Heart left ventricle (tissue), 16 donors: ENCODE results near the gene ATP9A. TPM values are rescaled to one million over a fixed set of nuclear protein-coding genes. Genes with fewer than 3 reads are reported as not detected.

Experiments used
- ATAC-seq, 4 donors: fragments of 200-7000 bp; cut with Tn5 transposase; one replicate each; pipeline ENCODE4 v1.9.1; 2020 to 2022; ENCODE audit warnings: moderate library complexity in 4 of 4, mild to moderate bottlenecking in 3 of 4, moderate number of reproducible peaks in 1 of 4
- DNase-seq, 5 donors: peaks; one replicate each; pipeline ENCODE4 v3.0.0-alpha.2; 2020
- H3K27ac ChIP-seq, 12 donors: fragments of 200-600 bp; sonication (generic) in 4 of 12; one replicate each; pipeline versions ENCODE4 v1.5.0 to v1.8.0; 2016 to 2022; ENCODE audit warnings: mild to moderate bottlenecking in 2 of 12
- H3K27me3 ChIP-seq, 9 donors: fragments of 200-600 bp; sonication (generic) in 2 of 9; one replicate each; pipeline versions ENCODE4 v1.5.1 to v1.8.0; 2016 to 2022; ENCODE audit warnings: mild to moderate bottlenecking in 3 of 9
- H3K36me3 ChIP-seq, 9 donors: fragments of 200-600 bp; sonication (generic) in 2 of 9; one replicate each; pipeline versions ENCODE4 v1.5.0 to v1.8.0; 2018 to 2022; ENCODE audit warnings: mild to moderate bottlenecking in 2 of 9
- H3K4me1 ChIP-seq, 12 donors: fragments of 200-600 bp; sonication (generic) in 4 of 12; one replicate each; pipeline versions ENCODE4 v1.5.0 to v1.8.0; 2016 to 2022; ENCODE audit warnings: mild to moderate bottlenecking in 3 of 12
- H3K4me3 ChIP-seq, 12 donors: fragments of 200-600 bp; sonication (generic) in 4 of 12; one replicate each; pipeline versions ENCODE4 v1.5.0 to v1.8.0; 2017 to 2022; ENCODE audit warnings: mild to moderate bottlenecking in 9 of 12, moderate library complexity in 4 of 12
- H3K9me3 ChIP-seq, 12 donors: fragments of 200-600 bp; sonication (generic) in 4 of 12; one replicate each; pipeline versions ENCODE4 v1.5.0 to v1.8.0; 2016 to 2022; ENCODE audit warnings: mild to moderate bottlenecking in 1 of 12
- POLR2A ChIP-seq, 2 donors: fragments of 450-650 bp; IDR thresholded peaks; one replicate each; pipeline ENCODE4 v1.6.1; 2017; ENCODE audit warnings: antibody characterized with exemption in 2 of 2, mild to moderate bottlenecking in 2 of 2, moderate library complexity in 2 of 2
- WGBS, 4 donors: extraction: QIAGEN DNeasy Blood & Tissue Kit in 2 of 4; methylation state at CpG; one replicate each; pipeline versions ENCODE4 v1.1.5 to v1.1.7; 2013 to 2018; 5-methylcytosine and 5-hydroxymethylcytosine counted together
- intact Hi-C, 10 donors: fragments of 100-400 bp; cut with DNase I; formaldehyde crosslinking; loops; one replicate each; pipeline versions ENCODE4 v1.11.1 to v1.14.2; 2022
- polyA plus RNA-seq, 2 donors: library from polyadenylated mRNA; stranded (reverse); fragments of 200-250 nt; gene quantifications; one replicate each; pipeline ENCODE4 v1.2.3, GENCODE V29; 2013
- total RNA-seq, 9 donors: library from RNA; depleted of rRNA in 2 of 9; stranded (reverse); fragments of >200 nt in 2 of 9; fragmentation: NEBNext Ultra II Directional in 3 of 9; extraction: Animal tissue kit (Norgen Biotek cat#: 25700) in 3 of 9; gene quantifications; one replicate each; pipeline versions ENCODE4 v1.1.0 to v1.2.4, GENCODE V29; 2016 to 2023
- TF ChIP-seq, protein P1 (sequence below), 12 donors: fragments of 200-600 bp; sonication (generic) in 4 of 12; IDR thresholded peaks; one replicate each; pipeline versions ENCODE4 v1.5.0 to v1.8.0; 2018 to 2022; ENCODE audit warnings: antibody characterized with exemption in 12 of 12, mild to moderate bottlenecking in 5 of 12
- donor health status: ischemic (EF 13 %, LVEDD 7.1; RV severe dilation, severe dysfunction).
- donor health status: healthy with polysubstance abuse.
- donor health status: DM: no; HTN: yes; CAD: no.
- donor health status: DM: no; HTN: no; CAD: no.
- donor health status: ischemic (EF 25% LVEDD 6.9; RV normal size, moderate dysfunction).
- donor health status: ischemic (EF 25% LVEDD 5.7; RV mildly dilated, moderate dysfunction).
- donor health status: healthy.
- donor health status: DM: yes; HTN: yes; CAD: no.
- donor health status: ischemic (EF 35%, LVEDD 5.7; RV mildly dilated, moderate dysfunction).
- donor health status: nonischemic (EF 11% LVEDD 7.7; RV severe dilation, severe dysfunction).
- donor health status: DM: yes; HTN: yes; CAD: no.
- donor health status: PGD.
- donor health status: ischemic (EF 29% LVEDD 5.4; RV normal size, mild dysfunction).
- donor health status: nonischemic (EF 23%, LVEDD 6.1; RV moderate dilation, normal function).

The ATP9A gene
- total and polyA plus RNA-seq, 11 donors: 4.4 to 36.4 (median 27.6) TPM

DNA sequence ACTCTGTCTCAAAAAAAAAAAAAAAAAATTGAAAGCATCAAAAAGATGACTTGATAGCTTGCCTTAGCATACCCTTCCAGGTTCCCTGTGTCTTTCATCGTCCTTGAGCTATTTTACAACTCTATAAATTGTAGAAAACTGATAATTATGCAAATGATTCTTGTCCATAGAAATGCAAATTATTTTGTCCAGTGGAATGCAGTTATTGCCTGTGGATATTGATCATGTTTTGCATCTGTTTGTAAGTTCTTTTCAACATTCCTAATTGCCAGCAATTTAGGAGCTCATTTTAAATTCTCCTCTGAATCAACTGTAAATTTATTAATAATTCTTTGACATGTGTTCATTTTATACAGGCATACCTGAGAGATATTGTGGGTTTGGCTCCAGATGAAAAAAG is 7.1 kb upstream of the ATP9A start:
- H3K4me3 ChIP-seq: no peak overlapping the region
- intact Hi-C loops: loop anchor here in 1 of 10 donors (10.0 kb wide), 1 partner anchor 50 kb away; no protein-coding TSS in a partner anchor
- no peak for TF ChIP-seq POLR2A (IDR thresholded peaks at IDR 0.05)
- TF ChIP-seq, protein P1, sequence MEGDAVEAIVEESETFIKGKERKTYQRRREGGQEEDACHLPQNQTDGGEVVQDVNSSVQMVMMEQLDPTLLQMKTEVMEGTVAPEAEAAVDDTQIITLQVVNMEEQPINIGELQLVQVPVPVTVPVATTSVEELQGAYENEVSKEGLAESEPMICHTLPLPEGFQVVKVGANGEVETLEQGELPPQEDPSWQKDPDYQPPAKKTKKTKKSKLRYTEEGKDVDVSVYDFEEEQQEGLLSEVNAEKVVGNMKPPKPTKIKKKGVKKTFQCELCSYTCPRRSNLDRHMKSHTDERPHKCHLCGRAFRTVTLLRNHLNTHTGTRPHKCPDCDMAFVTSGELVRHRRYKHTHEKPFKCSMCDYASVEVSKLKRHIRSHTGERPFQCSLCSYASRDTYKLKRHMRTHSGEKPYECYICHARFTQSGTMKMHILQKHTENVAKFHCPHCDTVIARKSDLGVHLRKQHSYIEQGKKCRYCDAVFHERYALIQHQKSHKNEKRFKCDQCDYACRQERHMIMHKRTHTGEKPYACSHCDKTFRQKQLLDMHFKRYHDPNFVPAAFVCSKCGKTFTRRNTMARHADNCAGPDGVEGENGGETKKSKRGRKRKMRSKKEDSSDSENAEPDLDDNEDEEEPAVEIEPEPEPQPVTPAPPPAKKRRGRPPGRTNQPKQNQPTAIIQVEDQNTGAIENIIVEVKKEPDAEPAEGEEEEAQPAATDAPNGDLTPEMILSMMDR (IDR thresholded peaks at IDR 0.05): no peak

DNA sequence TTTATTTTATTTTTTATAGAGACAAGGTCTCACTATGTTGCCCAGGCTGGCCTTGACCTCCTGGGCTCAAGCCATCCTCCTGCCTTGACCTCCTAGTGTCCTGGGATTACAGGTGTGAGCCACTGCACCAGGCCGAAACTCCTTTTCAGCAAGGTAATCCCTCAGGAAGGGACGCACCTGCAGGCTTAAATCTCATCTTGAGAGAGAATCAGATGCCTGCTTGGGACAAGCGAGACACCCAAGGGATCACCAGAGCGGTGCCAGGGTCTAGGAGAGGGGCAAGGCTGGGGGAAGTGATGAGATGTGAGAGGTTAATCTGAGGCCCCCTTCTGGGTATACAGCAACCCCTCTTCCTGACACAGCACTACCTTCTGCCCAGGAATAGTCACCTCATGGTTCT is 4.0 kb upstream of the ATP9A start:
- H3K9me3 ChIP-seq: no peaks in the 10 kb centered on the region
- H3K27ac ChIP-seq: no peak overlapping the region
- ATAC-seq (no peak), DNase-seq (no peak)
- no peaks in the 10 kb centered on the region for H3K36me3 ChIP-seq
- intact Hi-C loops: loop anchor here in 1 of 10 donors (10.0 kb wide), 1 partner anchor 47 kb away; no protein-coding TSS in a partner anchor
- TF ChIP-seq, protein P1 (IDR thresholded peaks at IDR 0.05): no peak
- TF ChIP-seq POLR2A (IDR thresholded peaks at IDR 0.05): no peak
- WGBS, 4 donors: 88 to 99% (median 97%) methylated on average over 4 of the region's 4 CpGs
- peaks cover 0 to 15% (median 0%) of the 10 kb centered on the region in 9 donors for H3K27me3 ChIP-seq
- H3K4me1 ChIP-seq: peaks cover 0 to 9% (median 0%) of the 10 kb centered on the region in 12 donors
- H3K4me3 ChIP-seq: no peak overlapping the region

More for the DNA sequence above, 7.1 kb upstream of the ATP9A start:
- Histone ChIP-seq H3K4me1 (no peaks in the 10 kb centered on the region), H3K27me3 (no peaks in the 10 kb centered on the region), H3K9me3 (peaks cover 0 to 16% (median 3%) of the 10 kb centered on the region in 12 donors), H3K36me3 (no peaks in the 10 kb centered on the region), H3K27ac (no peak overlapping the region)
- ATAC-seq (no peak), DNase-seq (no peak)
- 82 to 94% (median 86%) methylated on average over 1 of the region's 1 CpG for WGBS, 4 donors

DNA sequence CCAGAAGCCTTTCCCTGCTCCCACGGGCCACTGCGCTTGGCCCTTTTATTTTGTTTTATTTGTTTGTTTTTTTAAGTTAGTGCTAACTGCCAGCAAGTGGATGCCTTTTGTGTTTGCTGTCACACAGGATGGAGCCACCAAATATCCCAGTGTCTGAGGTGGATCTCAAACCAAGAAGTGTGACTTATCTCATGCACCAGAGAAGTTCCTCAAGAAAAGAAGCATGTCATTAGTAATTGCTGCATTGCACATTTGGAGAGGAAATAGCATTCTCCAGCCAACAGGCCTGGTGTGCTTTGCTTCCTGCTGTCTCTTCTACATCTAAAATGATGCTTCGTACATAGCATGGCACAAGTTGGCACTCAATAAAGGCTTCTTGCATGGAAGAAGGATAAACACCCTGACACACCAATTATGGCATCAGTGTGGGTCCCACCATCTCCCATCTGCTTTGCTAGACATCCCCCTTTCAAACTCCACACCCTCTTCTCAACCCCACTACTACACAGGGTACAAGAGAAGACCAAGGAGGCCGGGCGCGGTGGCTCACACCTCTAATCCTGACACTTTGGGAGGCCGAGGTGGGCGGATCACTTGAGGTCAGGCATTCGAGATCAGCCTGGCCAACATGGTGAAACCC is 1.9 kb upstream of the ATP9A start:
- intact Hi-C loops: loop anchor here in 2 of 10 donors (10.0 kb wide), 2 partner anchors 45 to 135 kb away; no protein-coding TSS in a partner anchor
- TF ChIP-seq, protein P1 (IDR thresholded peaks at IDR 0.05): no peak
- TF ChIP-seq POLR2A (IDR thresholded peaks at IDR 0.05): no peak
- Histone ChIP-seq H3K27ac (no peak overlapping the region), H3K4me3 (no peak overlapping the region), H3K4me1 (peaks cover 0 to 17% (median 0%) of the 10 kb centered on the region in 12 donors), H3K27me3 (peaks cover 0 to 19% (median 0%) of the 10 kb centered on the region in 9 donors), H3K9me3 (no peaks in the 10 kb centered on the region), H3K36me3 (no peaks in the 10 kb centered on the region)
- ATAC-seq (no peak), DNase-seq (no peak)
- 89 to 92% (median 91%) methylated on average over 9 of the region's 9 CpGs for whole genome bisulfite sequencing, 4 donors

DNA sequence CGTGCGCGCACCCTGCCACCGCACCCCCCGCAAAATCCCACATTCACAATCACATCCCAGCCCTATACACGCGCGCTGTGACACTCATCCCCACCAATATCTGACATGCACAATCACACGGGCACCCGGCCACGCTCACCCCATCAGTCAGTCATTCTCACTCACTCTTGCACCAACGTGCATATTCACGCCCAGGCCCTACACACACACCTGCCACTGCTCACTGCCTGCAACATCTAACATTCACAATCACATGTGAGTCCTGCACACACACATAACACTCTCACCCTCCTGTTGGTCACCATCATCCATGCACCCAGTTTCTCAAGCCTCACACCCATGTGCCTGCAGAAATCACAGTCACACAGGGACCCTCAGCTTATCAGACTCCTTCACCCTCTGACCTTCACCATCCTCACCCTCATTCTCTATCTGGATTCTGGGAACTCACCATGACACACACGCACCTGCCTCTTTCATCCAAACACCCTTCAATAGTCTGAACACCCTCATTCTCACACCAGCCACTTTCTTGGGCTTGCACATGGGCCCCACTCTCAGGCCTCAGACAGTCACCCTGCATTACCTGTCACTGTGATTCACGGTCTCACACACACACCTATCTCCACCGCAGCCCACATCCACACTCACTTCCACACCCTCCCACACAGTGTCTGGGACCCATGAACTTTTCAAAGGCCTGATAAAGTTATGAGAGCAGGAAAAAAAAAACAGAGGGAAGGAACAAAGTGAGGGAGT is 748 bp upstream of the ATP9A start:
- intact Hi-C loops: loop anchor here in 1 of 10 donors (10.0 kb wide), 1 partner anchor 134 kb away; no protein-coding TSS in a partner anchor

More for the DNA sequence above, 748 bp upstream of the ATP9A start:
- no peaks in the 10 kb centered on the region for H3K9me3 ChIP-seq
- peaks cover 0 to 17% (median 0%) of the 10 kb centered on the region in 12 donors for H3K4me1 ChIP-seq
- no peaks in the 10 kb centered on the region for H3K36me3 ChIP-seq
- 31 to 44% (median 31%) methylated on average over 12 to 16 of the region's 16 CpGs for WGBS, 4 donors
- ATAC-seq (no peak), DNase-seq (peak in 1 of 5 donors; percentile 20)
- TF ChIP-seq, protein P1 (IDR thresholded peaks at IDR 0.05): no peak
- TF ChIP-seq POLR2A (IDR thresholded peaks at IDR 0.05): no peak
- H3K27me3 ChIP-seq: peaks cover 0 to 19% (median 0%) of the 10 kb centered on the region in 9 donors
- peak overlapping the region in 6 of 12 donors; percentile 2 to 94 (median 40) for H3K4me3 ChIP-seq
- no peak overlapping the region for H3K27ac ChIP-seq
